Liver (tissue), 9 donors: ENCODE results near the gene SPAG17. TPM values are rescaled to one million over a fixed set of nuclear protein-coding genes. Genes with fewer than 3 reads are reported as not detected.

ENCODE experiments used
- DNase-seq: peaks from one replicate; pipeline ENCODE4 v3.0.0-alpha.2; 2017; ENCODE audit warnings: low spot score
- H3K27ac ChIP-seq, 2 donors: one replicate each; pipeline ENCODE4 v1.7.0; 2013; ENCODE audit warnings: inconsistent platforms in 2 of 2, low read length in 2 of 2, control low read depth in 1 of 2, low read depth in 1 of 2, mild to moderate bottlenecking in 1 of 2
- H3K27me3 ChIP-seq, 4 donors: one replicate each; pipeline versions ENCODE4 v1.6.1 to v1.7.0; 2013; ENCODE audit warnings: low read length in 3 of 4, inconsistent platforms in 1 of 4, mild to moderate bottlenecking in 1 of 4, moderate library complexity in 1 of 4; ENCODE audit not compliant: control insufficient read depth in 4 of 4, insufficient read depth in 4 of 4
- H3K36me3 ChIP-seq, 4 donors: one replicate each; pipeline versions ENCODE4 v1.6.1 to v1.7.0; 2013; ENCODE audit warnings: low read length in 3 of 4, mild to moderate bottlenecking in 3 of 4, low read depth in 1 of 4, moderate library complexity in 1 of 4; ENCODE audit not compliant: control insufficient read depth in 4 of 4, insufficient read depth in 3 of 4
- H3K4me1 ChIP-seq, 4 donors: one replicate each; pipeline versions ENCODE4 v1.6.1 to v1.7.0; 2013; ENCODE audit warnings: low read length in 3 of 4, mild to moderate bottlenecking in 3 of 4, moderate library complexity in 1 of 4; ENCODE audit not compliant: control insufficient read depth in 4 of 4, insufficient read depth in 4 of 4
- H3K4me3 ChIP-seq, 3 donors: one replicate each; pipeline versions ENCODE4 v1.6.1 to v1.7.0; 2013; ENCODE audit warnings: low read length in 3 of 3, control low read depth in 1 of 3, low read depth in 1 of 3, mild to moderate bottlenecking in 1 of 3
- H3K9ac ChIP-seq, 2 donors: one replicate each; pipeline ENCODE4 v1.7.0; 2013; ENCODE audit warnings: low read length in 2 of 2, mild to moderate bottlenecking in 2 of 2, moderate library complexity in 2 of 2, control low read depth in 1 of 2, low read depth in 1 of 2
- H3K9me3 ChIP-seq, 4 donors: one replicate each; pipeline versions ENCODE4 v1.6.1 to v1.7.0; 2013; ENCODE audit warnings: low read length in 3 of 4; ENCODE audit not compliant: control insufficient read depth in 4 of 4
- ATF3 ChIP-seq: IDR thresholded peaks from 2 replicates; pipeline ENCODE4 v1.6.1; 2016; ENCODE audit warnings: antibody characterized with exemption
- EGR1 ChIP-seq, 2 donors: IDR thresholded peaks; 2 replicates each; pipeline ENCODE4 v1.6.1; 2016 to 2018; ENCODE audit warnings: antibody characterized with exemption in 2 of 2, low read depth in 2 of 2
- FOXA1 ChIP-seq: IDR thresholded peaks from 2 replicates; pipeline ENCODE4 v1.6.1; 2016; ENCODE audit warnings: antibody characterized with exemption
- HNF4A ChIP-seq, 2 donors: conservative IDR thresholded peaks; 2 replicates each; pipeline ENCODE4 v1.6.1; 2016; ENCODE audit warnings: antibody characterized with exemption in 2 of 2, mild to moderate bottlenecking in 2 of 2
- HNF4G ChIP-seq: IDR thresholded peaks from 2 replicates; pipeline ENCODE4 v1.6.1; 2016; ENCODE audit warnings: antibody characterized with exemption
- JUND ChIP-seq, 2 donors: IDR thresholded peaks; 2 replicates each; pipeline ENCODE4 v1.6.1; 2016; ENCODE audit warnings: antibody characterized with exemption in 2 of 2
- NR2F2 ChIP-seq: IDR thresholded peaks from 2 replicates; pipeline ENCODE4 v1.6.1; 2016; ENCODE audit warnings: antibody characterized with exemption
- RXRA ChIP-seq, 2 donors: IDR thresholded peaks; 2 replicates each; pipeline ENCODE4 v1.6.1; 2017 to 2018; ENCODE audit warnings: antibody characterized with exemption in 2 of 2, mild to moderate bottlenecking in 1 of 2
- TAF1 ChIP-seq: conservative IDR thresholded peaks from 2 replicates; pipeline ENCODE4 v1.6.1; 2016; ENCODE audit warnings: antibody characterized with exemption, mild to moderate bottlenecking
- WGBS: extraction: QIAGEN DNeasy Blood & Tissue Kit; methylation state at CpG from one replicate; pipeline ENCODE4 v1.1.7; 2013; 5-methylcytosine and 5-hydroxymethylcytosine counted together
- polyA plus RNA-seq, 2 donors: library from polyadenylated mRNA; stranded (reverse) in 1 of 2; unstranded in 1 of 2; fragments of 200-250 nt in 1 of 2; fragments of >200 nt in 1 of 2; fragmentation: Nextera tagmentation in 1 of 2; extraction: Ambion mirVana in 1 of 2; gene quantifications; one replicate each; pipeline versions ENCODE4 v1.2.1 to v1.2.3, GENCODE V29; 2013 to 2015
- total RNA-seq, 2 donors: library from RNA; depleted of rRNA; stranded (reverse); fragments of >200 nt; gene quantifications; one replicate each; pipeline ENCODE4 v1.2.3, GENCODE V29; 2014
- TF ChIP-seq, protein P1 (sequence below): IDR thresholded peaks from 2 replicates; pipeline ENCODE4 v1.6.1; 2016; ENCODE audit warnings: antibody characterized with exemption
- TF ChIP-seq, protein P2 (sequence below): fragments of 150-350 bp; IDR thresholded peaks from 2 replicates; pipeline ENCODE4 v1.5.1; 2017; ENCODE audit warnings: improper control_type of control experiment, low read depth, low read length; ENCODE audit not compliant: missing input control
- donor health status: healthy.
- donor health status: healthy.
- donor health status: healthy.
- donor health status: healthy.
- donor health status: healthy.

The SPAG17 gene
- total and polyA plus RNA-seq, 4 donors, result 0.17 to 0.75 TPM; not detected in 2

DNA sequence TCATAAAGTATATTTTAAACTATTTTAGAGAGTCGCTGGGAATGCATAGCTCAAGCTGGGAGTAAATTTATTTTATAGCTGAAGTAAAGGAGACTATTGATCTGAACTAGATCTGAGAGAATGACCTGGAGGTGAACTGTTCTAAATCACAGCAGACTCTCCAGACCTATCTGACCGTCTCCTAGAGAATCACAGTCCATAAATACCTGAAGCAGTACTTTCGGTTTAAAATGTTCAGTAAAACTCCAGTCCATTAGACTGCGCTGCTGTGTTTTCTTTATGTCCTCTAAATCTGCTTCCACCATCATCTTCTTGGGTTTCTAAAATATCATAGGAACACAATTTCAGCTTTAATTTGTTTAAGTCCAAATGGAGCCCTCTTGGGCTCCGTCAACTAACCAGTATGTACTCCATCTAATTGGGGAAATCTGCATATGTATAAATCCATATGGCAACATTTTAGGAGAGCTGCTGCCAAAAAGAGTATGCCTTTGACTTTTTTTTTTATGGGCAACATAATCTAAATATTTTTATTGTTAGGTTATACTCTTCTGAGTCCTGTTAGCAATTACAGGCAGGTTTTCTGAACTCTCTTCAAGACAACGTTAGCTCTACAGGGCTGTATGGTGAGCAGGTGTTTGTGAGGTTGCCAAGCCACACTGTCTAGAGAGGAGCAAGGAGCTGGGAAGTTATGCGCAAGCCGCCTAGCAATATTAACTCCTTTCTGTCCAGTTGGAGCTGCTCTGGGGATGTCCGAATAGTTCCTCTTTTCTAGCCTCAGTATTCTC lies 111.2 kb downstream of the SPAG17 start:
- 59% methylated on average over 9 of the region's 9 CpGs for WGBS
- H3K4me3 ChIP-seq, result no peak overlapping the region

DNA sequence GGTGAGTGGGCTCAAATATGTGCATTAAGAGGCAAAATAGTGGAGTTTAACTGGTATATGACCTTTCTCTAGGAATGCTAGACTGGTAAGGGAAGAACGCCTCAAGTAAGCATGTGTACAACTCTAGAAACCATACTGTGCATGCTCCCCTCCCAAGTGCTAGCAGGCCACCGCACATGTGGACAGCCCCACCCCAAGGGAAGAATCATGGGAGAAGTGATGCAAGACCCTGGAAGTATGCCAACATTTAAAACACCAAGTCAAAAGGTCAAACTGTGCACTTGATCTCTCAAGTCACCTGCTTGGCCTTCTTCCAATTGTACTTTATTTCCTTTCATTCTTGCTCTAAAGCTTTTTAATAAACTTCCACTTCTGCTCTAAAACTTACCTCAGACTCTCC lies 135.0 kb downstream of the SPAG17 start:
- Histone ChIP-seq H3K4me1 (peaks cover 0 to 3% (median 0%) of the 10 kb centered on the region in 4 donors), H3K9ac (no peak overlapping the region), H3K9me3 (no peaks in the 10 kb centered on the region), H3K27ac (no peak overlapping the region), H3K36me3 (no peaks in the 10 kb centered on the region), H3K4me3 (no peak overlapping the region), H3K27me3 (no peaks in the 10 kb centered on the region)
- 66% methylated on average over 2 of the region's 2 CpGs for WGBS
- DNase-seq, result no peak
- TF ChIP-seq EGR1 (IDR thresholded peaks at IDR 0.05; ENCODE audit: low read depth in 2 of 2) (no peak), ATF3 (no peak), RXRA (IDR thresholded peaks at IDR 0.05) (no peak), TAF1 (no peak), HNF4A (conservative IDR thresholded peaks at IDR 0.05) (no peak)

More for the DNA sequence above, 111.2 kb downstream of the SPAG17 start:
- H3K27me3 ChIP-seq, result no peaks in the 10 kb centered on the region
- TF ChIP-seq NR2F2 (no peak), TAF1 (no peak), JUND (IDR thresholded peaks at IDR 0.05) (no peak), ATF3 (no peak), FOXA1 (no peak)
- TF ChIP-seq, protein P1, sequence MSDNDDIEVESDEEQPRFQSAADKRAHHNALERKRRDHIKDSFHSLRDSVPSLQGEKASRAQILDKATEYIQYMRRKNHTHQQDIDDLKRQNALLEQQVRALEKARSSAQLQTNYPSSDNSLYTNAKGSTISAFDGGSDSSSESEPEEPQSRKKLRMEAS, result no peak
- no peak overlapping the region for H3K9ac ChIP-seq
- no peaks in the 10 kb centered on the region for H3K4me1 ChIP-seq
- no peak overlapping the region for H3K27ac ChIP-seq
- DNase-seq, result no peak
- H3K36me3 ChIP-seq, result no peaks in the 10 kb centered on the region
- no peaks in the 10 kb centered on the region for H3K9me3 ChIP-seq

DNA sequence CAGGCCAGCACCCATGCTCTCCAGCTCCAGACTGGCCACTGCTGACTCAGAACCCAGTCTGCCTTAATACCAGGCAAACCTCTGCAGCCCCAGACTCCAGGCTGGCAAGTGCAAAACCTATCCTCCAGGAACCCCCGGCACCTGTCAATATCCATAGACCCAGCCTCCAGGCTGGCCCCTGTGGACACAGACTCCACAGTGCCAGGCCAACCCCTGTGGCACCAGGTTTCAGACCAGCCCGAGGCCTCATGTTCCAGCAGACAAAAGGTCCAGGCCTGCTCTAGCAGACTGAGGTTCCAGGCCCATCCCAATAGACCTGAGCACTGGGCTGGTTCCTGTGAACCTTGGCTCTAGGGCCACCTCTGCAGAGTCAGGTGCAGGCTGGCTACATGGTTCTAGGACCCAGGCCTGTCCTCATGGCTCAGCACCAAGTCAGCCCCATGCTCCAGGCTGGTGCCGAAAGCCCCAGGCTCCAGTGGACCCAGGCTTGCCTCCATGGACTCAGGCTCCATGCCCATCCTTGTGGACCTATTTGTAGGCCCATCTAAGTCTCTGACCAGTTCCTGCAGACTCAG lies 137.3 kb downstream of the SPAG17 start:
- no peaks in the 10 kb centered on the region for H3K27me3 ChIP-seq
- no peak overlapping the region for H3K27ac ChIP-seq
- DNase-seq, result no peak
- WGBS, result 92% methylated on average over 3 of the region's 3 CpGs
- no peak overlapping the region for H3K4me3 ChIP-seq
- no peaks in the 10 kb centered on the region for H3K36me3 ChIP-seq
- peaks cover 0 to 3% (median 0%) of the 10 kb centered on the region in 4 donors for H3K4me1 ChIP-seq
- no peak for TF ChIP-seq JUND (IDR thresholded peaks at IDR 0.05)
- TF ChIP-seq HNF4G, result no peak
- TF ChIP-seq, protein P2, sequence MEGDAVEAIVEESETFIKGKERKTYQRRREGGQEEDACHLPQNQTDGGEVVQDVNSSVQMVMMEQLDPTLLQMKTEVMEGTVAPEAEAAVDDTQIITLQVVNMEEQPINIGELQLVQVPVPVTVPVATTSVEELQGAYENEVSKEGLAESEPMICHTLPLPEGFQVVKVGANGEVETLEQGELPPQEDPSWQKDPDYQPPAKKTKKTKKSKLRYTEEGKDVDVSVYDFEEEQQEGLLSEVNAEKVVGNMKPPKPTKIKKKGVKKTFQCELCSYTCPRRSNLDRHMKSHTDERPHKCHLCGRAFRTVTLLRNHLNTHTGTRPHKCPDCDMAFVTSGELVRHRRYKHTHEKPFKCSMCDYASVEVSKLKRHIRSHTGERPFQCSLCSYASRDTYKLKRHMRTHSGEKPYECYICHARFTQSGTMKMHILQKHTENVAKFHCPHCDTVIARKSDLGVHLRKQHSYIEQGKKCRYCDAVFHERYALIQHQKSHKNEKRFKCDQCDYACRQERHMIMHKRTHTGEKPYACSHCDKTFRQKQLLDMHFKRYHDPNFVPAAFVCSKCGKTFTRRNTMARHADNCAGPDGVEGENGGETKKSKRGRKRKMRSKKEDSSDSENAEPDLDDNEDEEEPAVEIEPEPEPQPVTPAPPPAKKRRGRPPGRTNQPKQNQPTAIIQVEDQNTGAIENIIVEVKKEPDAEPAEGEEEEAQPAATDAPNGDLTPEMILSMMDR, result no peak
- H3K9me3 ChIP-seq, result no peaks in the 10 kb centered on the region
- H3K9ac ChIP-seq, result no peak overlapping the region
